ENCODE data around the gene RGP1. TPM values are rescaled to one million over a fixed set of nuclear protein-coding genes. Genes with fewer than 3 reads are reported as not detected.

The RGP1 gene
- polyA plus RNA-seq, 1 of the 3 experiments (the other 2 are of a cell fraction) = 16.1 TPM

DNA sequence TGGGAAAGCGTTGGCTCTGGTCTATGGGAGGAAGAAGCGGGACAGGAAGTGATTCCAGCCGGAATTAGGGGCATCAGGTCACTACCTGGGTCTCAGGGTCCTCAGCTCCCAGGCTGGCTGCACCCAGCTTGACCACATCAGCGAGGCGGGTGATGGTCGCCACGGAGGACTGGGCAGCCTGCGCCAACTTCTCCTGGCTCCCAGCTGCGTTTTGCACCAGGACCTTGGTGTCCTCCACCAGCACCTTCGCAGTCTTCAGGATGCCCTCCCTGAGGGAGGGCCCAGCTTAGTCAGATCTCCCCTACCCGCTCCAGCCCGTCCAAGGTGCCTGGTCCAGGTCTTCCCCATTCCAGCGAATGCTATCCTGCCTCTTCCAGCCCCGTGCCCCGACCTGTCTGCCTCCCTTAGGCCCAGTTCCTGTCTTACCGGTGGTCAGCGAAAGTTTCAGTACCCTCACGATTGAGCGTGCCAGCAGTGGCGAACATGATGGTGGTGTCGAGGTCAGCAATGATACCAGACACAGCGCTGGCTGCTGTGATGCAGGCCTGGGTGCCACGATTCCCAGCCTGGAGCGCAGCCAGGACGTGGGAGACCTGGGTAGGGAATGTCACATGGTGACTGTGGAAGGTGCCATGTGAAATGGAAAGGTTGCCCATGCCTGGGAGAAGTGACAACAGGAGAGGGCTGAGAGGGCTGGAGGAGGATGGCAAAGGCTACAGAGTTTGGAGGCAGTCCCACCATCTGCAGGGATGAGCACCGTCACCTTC, 45.0 kb upstream of the RGP1 start:
- H3K9me3 ChIP-seq = no peaks in the 10 kb centered on the region
- no peak overlapping the region for H3K9ac ChIP-seq
- TF ChIP-seq SMC3 (IDR thresholded peaks at IDR 0.05; ENCODE audit: low read depth, low read length) (no peak), CHD2 (IDR thresholded peaks at IDR 0.05; ENCODE audit: low read length, partially characterized antibody) (no peak), EP300 (IDR thresholded peaks at IDR 0.05; ENCODE audit: borderline replicate concordance in 1 of 2, low read depth in 1 of 2, low read length in 1 of 2) (no peak), NFIC (IDR thresholded peaks at IDR 0.05; ENCODE audit: borderline replicate concordance) (no peak), GABPA (IDR thresholded peaks at IDR 0.05; ENCODE audit: low read depth) (no peak), ELF1 (IDR thresholded peaks at IDR 0.05) (no peak), SIN3A (IDR thresholded peaks at IDR 0.05; ENCODE audit: borderline replicate concordance, low read depth, low read length) (no peak), MXI1 (IDR thresholded peaks at IDR 0.05; ENCODE audit: low read depth, low read length) (no peak)
- TF ChIP-seq, protein P1, sequence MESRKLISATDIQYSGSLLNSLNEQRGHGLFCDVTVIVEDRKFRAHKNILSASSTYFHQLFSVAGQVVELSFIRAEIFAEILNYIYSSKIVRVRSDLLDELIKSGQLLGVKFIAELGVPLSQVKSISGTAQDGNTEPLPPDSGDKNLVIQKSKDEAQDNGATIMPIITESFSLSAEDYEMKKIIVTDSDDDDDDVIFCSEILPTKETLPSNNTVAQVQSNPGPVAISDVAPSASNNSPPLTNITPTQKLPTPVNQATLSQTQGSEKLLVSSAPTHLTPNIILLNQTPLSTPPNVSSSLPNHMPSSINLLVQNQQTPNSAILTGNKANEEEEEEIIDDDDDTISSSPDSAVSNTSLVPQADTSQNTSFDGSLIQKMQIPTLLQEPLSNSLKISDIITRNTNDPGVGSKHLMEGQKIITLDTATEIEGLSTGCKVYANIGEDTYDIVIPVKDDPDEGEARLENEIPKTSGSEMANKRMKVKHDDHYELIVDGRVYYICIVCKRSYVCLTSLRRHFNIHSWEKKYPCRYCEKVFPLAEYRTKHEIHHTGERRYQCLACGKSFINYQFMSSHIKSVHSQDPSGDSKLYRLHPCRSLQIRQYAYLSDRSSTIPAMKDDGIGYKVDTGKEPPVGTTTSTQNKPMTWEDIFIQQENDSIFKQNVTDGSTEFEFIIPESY (IDR thresholded peaks at IDR 0.05; ENCODE audit: borderline replicate concordance, low read depth) = no peak
- H3K9me2 ChIP-seq = no peaks in the 10 kb centered on the region
- no peak for DNase-seq
- H3K27ac ChIP-seq (ENCODE audit: low read depth in 2 of 2, low read length in 1 of 2) = no peak overlapping the region
- peaks cover 75 to 92% of the 10 kb centered on the region in 2 experiments for H3K36me3 ChIP-seq (replicated peaks in 1 of 2; ENCODE audit: control insufficient read depth in 1 of 2, insufficient read depth in 2 of 2, low read length in 1 of 2)
- ChIA-PET CTCF (interaction anchor here (1.1 to 19.9 kb wide), 5 partner anchors 8 to 58 kb away, joined by 3 to 183 read pairs (median 5); partner anchors contain the start of gene TLN1), POLR2A (no interaction called here)
- H3K4me2 ChIP-seq = no peak overlapping the region
- WGBS (ENCODE audit: low lambda C conversion rate) = 95% methylated on average over 15 of the region's 26 CpGs
- no peaks in the 10 kb centered on the region for H3K27me3 ChIP-seq (ENCODE audit: insufficient read depth)
- no peak overlapping the region for H3K4me3 ChIP-seq (ENCODE audit: low read depth in 2 of 2, low read length in 1 of 2)
- no peak overlapping the region for H2AFZ ChIP-seq (ENCODE audit: low read depth)
- no peaks in the 10 kb centered on the region for H3K4me1 ChIP-seq (ENCODE audit: control insufficient read depth in 1 of 2, insufficient read depth in 2 of 2, low read depth in 1 of 2, low read length in 1 of 2)
- H3F3A ChIP-seq (replicated peaks; ENCODE audit: insufficient read depth) = peaks cover 18% of the 10 kb centered on the region
- H4K20me1 ChIP-seq (ENCODE audit: insufficient read depth) = no peaks in the 10 kb centered on the region
- H3K79me2 ChIP-seq (ENCODE audit: insufficient read depth) = no peaks in the 10 kb centered on the region; the same call in 1 of the 2 replicates

GRCh38 chr9:35705372-35705771, 43.7 kb upstream of the RGP1 start:
- 81% methylated on average over 5 of the region's 8 CpGs for WGBS (ENCODE audit: low lambda C conversion rate)
- no peak overlapping the region for H3K9ac ChIP-seq
- no peaks in the 10 kb centered on the region for H3K9me3 ChIP-seq
- no peak for DNase-seq
- H3K36me3 ChIP-seq (replicated peaks in 1 of 2; ENCODE audit: control insufficient read depth in 1 of 2, insufficient read depth in 2 of 2, low read length in 1 of 2) = peaks cover 71 to 85% of the 10 kb centered on the region in 2 experiments
- no peak overlapping the region for H3K27ac ChIP-seq (ENCODE audit: low read depth in 2 of 2, low read length in 1 of 2)
- CTCF ChIA-PET = interaction anchor here (0.6 to 19.9 kb wide), 9 partner anchors 9 to 85 kb away, joined by 3 to 183 read pairs (median 5); partner anchors contain the start of genes CCDC107, CREB3, RMRP and TLN1
- no peaks in the 10 kb centered on the region for H3K4me1 ChIP-seq (ENCODE audit: control insufficient read depth in 1 of 2, insufficient read depth in 2 of 2, low read depth in 1 of 2, low read length in 1 of 2)
- H3K27me3 ChIP-seq (ENCODE audit: insufficient read depth) = no peaks in the 10 kb centered on the region
- H3K79me2 ChIP-seq (ENCODE audit: insufficient read depth) = no peaks in the 10 kb centered on the region; the same call in 1 of the 2 replicates
- H3K9me2 ChIP-seq = no peaks in the 10 kb centered on the region
- H4K20me1 ChIP-seq (ENCODE audit: insufficient read depth) = no peaks in the 10 kb centered on the region
- H3K4me2 ChIP-seq = no peak overlapping the region
- H3K4me3 ChIP-seq (ENCODE audit: low read depth in 2 of 2, low read length in 1 of 2) = no peak overlapping the region
- no peak overlapping the region for H2AFZ ChIP-seq (ENCODE audit: low read depth)
- POLR2A ChIA-PET = interaction anchor here (0.7 to 1.1 kb wide), 3 partner anchors 8 to 50 kb away, joined by 3 to 4 read pairs (median 3); no protein-coding TSS in a partner anchor
- H3F3A ChIP-seq (replicated peaks; ENCODE audit: insufficient read depth) = peaks cover 7% of the 10 kb centered on the region
- TF ChIP-seq, protein P2, sequence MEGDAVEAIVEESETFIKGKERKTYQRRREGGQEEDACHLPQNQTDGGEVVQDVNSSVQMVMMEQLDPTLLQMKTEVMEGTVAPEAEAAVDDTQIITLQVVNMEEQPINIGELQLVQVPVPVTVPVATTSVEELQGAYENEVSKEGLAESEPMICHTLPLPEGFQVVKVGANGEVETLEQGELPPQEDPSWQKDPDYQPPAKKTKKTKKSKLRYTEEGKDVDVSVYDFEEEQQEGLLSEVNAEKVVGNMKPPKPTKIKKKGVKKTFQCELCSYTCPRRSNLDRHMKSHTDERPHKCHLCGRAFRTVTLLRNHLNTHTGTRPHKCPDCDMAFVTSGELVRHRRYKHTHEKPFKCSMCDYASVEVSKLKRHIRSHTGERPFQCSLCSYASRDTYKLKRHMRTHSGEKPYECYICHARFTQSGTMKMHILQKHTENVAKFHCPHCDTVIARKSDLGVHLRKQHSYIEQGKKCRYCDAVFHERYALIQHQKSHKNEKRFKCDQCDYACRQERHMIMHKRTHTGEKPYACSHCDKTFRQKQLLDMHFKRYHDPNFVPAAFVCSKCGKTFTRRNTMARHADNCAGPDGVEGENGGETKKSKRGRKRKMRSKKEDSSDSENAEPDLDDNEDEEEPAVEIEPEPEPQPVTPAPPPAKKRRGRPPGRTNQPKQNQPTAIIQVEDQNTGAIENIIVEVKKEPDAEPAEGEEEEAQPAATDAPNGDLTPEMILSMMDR (IDR thresholded peaks at IDR 0.05) = no peak
- TF ChIP-seq TCF12 (IDR thresholded peaks at IDR 0.05) (no peak), POLR2AphosphoS5 (IDR thresholded peaks at IDR 0.05; ENCODE audit: low read depth, low read length) (no peak), TEAD4 (IDR thresholded peaks at IDR 0.05; ENCODE audit: borderline replicate concordance, insufficient read depth) (no peak), GATA2 (CRISPR knock-in tag; IDR thresholded peaks at IDR 0.05) (no peak), RCOR1 (IDR thresholded peaks at IDR 0.05; ENCODE audit: low read length) (no peak), NFIC (IDR thresholded peaks at IDR 0.05; ENCODE audit: borderline replicate concordance) (no peak), YY1 (IDR thresholded peaks at IDR 0.05; ENCODE audit: low read depth) (no peak), RFX5 (IDR thresholded peaks at IDR 0.05; ENCODE audit: low read length) (no peak), EZH2phosphoT487 (IDR thresholded peaks at IDR 0.05; ENCODE audit: borderline replicate concordance, low read depth) (no peak), USF1 (IDR thresholded peaks at IDR 0.05; ENCODE audit: borderline replicate concordance, low read depth) (no peak), TAF1 (IDR thresholded peaks at IDR 0.05; ENCODE audit: borderline replicate concordance, low read depth, low read length) (no peak), PBX3 (IDR thresholded peaks at IDR 0.05) (no peak)
